HepG2 (cell line): ENCODE data around the gene PTPRF. TPM values are rescaled to one million over a fixed set of nuclear protein-coding genes. Genes with fewer than 3 reads are reported as not detected.

Experiments used
- ATAC-seq: fragments of 200-7000 bp; cut with Tn5 transposase; 3 replicates; pipeline ENCODE4 v1.9.1; 2020; ENCODE audit warnings: mild to moderate bottlenecking, moderate library complexity
- BruUV-seq: library from RNA; stranded (reverse); fragments of 400-500 nt; replicated peaks from 2 replicates; lab custom pipeline; 2021; lab: Mats Ljungman, UMichigan
- CTCF ChIA-PET: fragments of 300-600 bp; formaldehyde crosslinking; extraction: SDS; loops from one replicate; lab custom pipeline; 2021; ENCODE audit warnings: low total read pairs, inconsistent platforms, low intra/inter-chr PET ratio; lab: Yijun Ruan, JAX
- POLR2A ChIA-PET: fragments of 350-600 bp; sonication (Branson Sonifier 250); formaldehyde crosslinking; loops from one replicate; lab custom pipeline; 2020; ENCODE audit warnings: antibody characterized with exemption, inconsistent platforms; lab: Yijun Ruan, JAX
- DNase-seq: peaks from one replicate; pipeline ENCODE4 v3.0.0-alpha.2; 2015; ENCODE audit warnings: low spot score
- FAIRE-seq: peaks from 3 replicates; lab custom pipeline; 2011; peaks lifted over from hg19 to GRCh38; lab: Jason Lieb, UNC
- H2AFZ ChIP-seq: one replicate; pipeline ENCODE4 v1.6.1; 2011; ENCODE audit warnings: low read length, inconsistent platforms
- H3K27ac ChIP-seq: fragments of 300-600 bp; 3 replicates; pipeline ENCODE4 v1.8.0; 2011; ENCODE audit warnings: mixed run types, mild to moderate bottlenecking, mixed read lengths, low read length, inconsistent platforms; ENCODE audit not compliant: insufficient read depth; ENCODE audit errors: extremely low read length
- H3K27me3 ChIP-seq, 2 experiments: fragments of 200-600 bp in 1 of 2; 2 replicates in 1 of 2; 3 replicates in 1 of 2; pipeline versions ENCODE4 v1.6.0 to v1.8.0; 2011; ENCODE audit warnings: low read length in 2 of 2, mild to moderate bottlenecking in 2 of 2, moderate library complexity in 2 of 2, inconsistent platforms in 1 of 2; ENCODE audit not compliant: insufficient read depth in 2 of 2, control insufficient read depth in 1 of 2
- H3K36me3 ChIP-seq, 2 experiments: fragments of 200-600 bp in 1 of 2; replicated peaks in 1 of 2; 2 replicates in 1 of 2; 3 replicates in 1 of 2; pipeline versions ENCODE4 v1.5.1 to v1.8.0; 2011; ENCODE audit warnings: low read length in 2 of 2, inconsistent platforms in 1 of 2; ENCODE audit not compliant: insufficient read depth in 2 of 2, control insufficient read depth in 1 of 2
- H3K4me1 ChIP-seq: 2 replicates; pipeline ENCODE4 v1.5.1; 2012; ENCODE audit warnings: low read length, inconsistent platforms; ENCODE audit not compliant: insufficient read depth
- H3K4me2 ChIP-seq: 2 replicates; pipeline ENCODE4 v1.6.0; 2011; ENCODE audit warnings: low read depth, low read length, inconsistent platforms
- H3K4me3 ChIP-seq, 3 experiments: fragments of 200-600 bp in 1 of 3; sonication (generic), shearing (Covaris generic) in 1 of 3; replicated peaks in 1 of 3; 2 replicates each; pipeline ENCODE4 v1.5.1; 2011 to 2016; ENCODE audit warnings: low read length in 3 of 3, inconsistent platforms in 2 of 3, low read depth in 2 of 3, mild to moderate bottlenecking in 2 of 3, control low read depth in 1 of 3, mixed read lengths in 1 of 3; ENCODE audit not compliant: insufficient read depth in 1 of 3
- H3K79me2 ChIP-seq: one replicate; pipeline ENCODE4 v1.6.1; 2011; ENCODE audit warnings: low read length, inconsistent platforms; ENCODE audit not compliant: insufficient read depth
- H3K9ac ChIP-seq: 2 replicates; pipeline ENCODE4 v1.6.0; 2011; ENCODE audit warnings: mild to moderate bottlenecking, low read depth, low read length, inconsistent platforms; ENCODE audit not compliant: insufficient read depth
- H3K9me3 ChIP-seq: 2 replicates; pipeline ENCODE4 v1.5.1; 2012; ENCODE audit warnings: mild to moderate bottlenecking, low read length
- H4K20me1 ChIP-seq: 2 replicates; pipeline ENCODE4 v1.6.0; 2011; ENCODE audit warnings: inconsistent platforms, mild to moderate bottlenecking, low read length, moderate library complexity; ENCODE audit not compliant: insufficient read depth
- FOXM1 ChIP-seq: sonication (generic); formaldehyde crosslinking; IDR thresholded peaks from 2 replicates; pipeline ENCODE4 v1.5.0; 2020; ENCODE audit warnings: missing genetic modification reagents
- KLF13 ChIP-seq: sonication (generic); formaldehyde crosslinking; IDR thresholded peaks from 2 replicates; pipeline ENCODE4 v1.4.0; 2020; ENCODE audit warnings: mild to moderate bottlenecking, missing genetic modification reagents
- MEIS2 ChIP-seq: sonication (generic); formaldehyde crosslinking; IDR thresholded peaks from 2 replicates; pipeline ENCODE4 v1.9.0; 2021; ENCODE audit warnings: mild to moderate bottlenecking, missing genetic modification reagents
- MTA3 ChIP-seq: sonication (generic); formaldehyde crosslinking; IDR thresholded peaks from 2 replicates; pipeline ENCODE4 v1.4.0; 2020; ENCODE audit warnings: missing genetic modification reagents
- SAFB2 ChIP-seq: sonication (generic); formaldehyde crosslinking; IDR thresholded peaks from 2 replicates; pipeline ENCODE4 v1.5.1; 2020; ENCODE audit warnings: missing genetic modification reagents, low read depth, mild to moderate bottlenecking, borderline replicate concordance
- SMAD9 ChIP-seq: sonication (generic); formaldehyde crosslinking; IDR thresholded peaks from 2 replicates; pipeline ENCODE4 v1.5.1; 2020; ENCODE audit warnings: mild to moderate bottlenecking, missing genetic modification reagents
- SP140L ChIP-seq: sonication (generic); formaldehyde crosslinking; IDR thresholded peaks from 2 replicates; pipeline ENCODE4 v1.4.0; 2020; ENCODE audit warnings: missing genetic modification reagents, borderline replicate concordance
- TAF1 ChIP-seq: sonication (generic); formaldehyde crosslinking; IDR thresholded peaks from 2 replicates; pipeline ENCODE4 v1.4.0; 2020; ENCODE audit warnings: missing genetic modification reagents
- TCF7L2 ChIP-seq: IDR thresholded peaks from 2 replicates; pipeline ENCODE4 v1.6.1; 2011; ENCODE audit warnings: mild to moderate bottlenecking, low read depth, low read length, moderate library complexity
- ZBTB20 ChIP-seq: sonication (generic); formaldehyde crosslinking; IDR thresholded peaks from 2 replicates; pipeline ENCODE4 v1.8.1; 2023; ENCODE audit warnings: missing genetic modification reagents, low read depth, mild to moderate bottlenecking, borderline replicate concordance
- ZNF207 ChIP-seq: fragments of 450-650 bp; IDR thresholded peaks from 2 replicates; pipeline ENCODE4 v1.6.1; 2016; ENCODE audit warnings: antibody characterized with exemption, borderline replicate concordance
- ZNF335 ChIP-seq: sonication (generic); formaldehyde crosslinking; IDR thresholded peaks from 2 replicates; pipeline ENCODE4 v1.4.0; 2020; ENCODE audit warnings: missing genetic modification reagents
- WGBS: methylation state at CpG from one replicate; pipeline ENCODE4 v1.1.6; 2017; ENCODE audit warnings: low lambda C conversion rate; 5-methylcytosine and 5-hydroxymethylcytosine counted together
- in situ Hi-C: cut with HindIII; loops from 2 replicates; pipeline ENCODE4 v1.10.0; 2017; ENCODE audit warnings: low pct_unique_long_range_greater_than_20kb; ENCODE audit not compliant: extremely low pct_ligation_motif_present
- intact Hi-C: fragments of 100-400 bp; cut with micrococcal nuclease; formaldehyde crosslinking; loops from one replicate; pipeline ENCODE4 v1.10.0; 2022; ENCODE audit not compliant: unreplicated experiment
- polyA plus RNA-seq, 8 experiments: library from polyadenylated mRNA; depleted of rRNA in 3 of 8; stranded (reverse) in 7 of 8; unstranded in 1 of 8; fragments of >200 nt; fragmentation: Illumina TruSeq in 4 of 8; extraction: Trizol in 4 of 8; gene quantifications; 2 replicates each; pipeline versions ENCODE4 v1.2.1 to v1.2.3, GENCODE V29; 2011 to 2016; ENCODE audit warnings: low read depth in 4 of 8, missing spikeins in 1 of 8, mixed read lengths in 1 of 8; ENCODE audit not compliant: insufficient read depth in 1 of 8
- total RNA-seq, 5 experiments: library from RNA; depleted of rRNA; stranded (reverse); fragments of >200 nt; fragmentation: Illumina TruSeq; extraction: Trizol; gene quantifications; 2 replicates each; pipeline ENCODE4 v1.2.3, GENCODE V29; 2016; ENCODE audit warnings: low read depth in 1 of 5
- TF ChIP-seq, protein P1 (sequence below), 2 experiments: sonication (generic) in 1 of 2; formaldehyde crosslinking in 1 of 2; IDR thresholded peaks; 2 replicates each; pipeline versions ENCODE4 v1.5.1 to v1.6.1; 2011 to 2020; ENCODE audit warnings: borderline replicate concordance in 1 of 2, low read depth in 1 of 2, low read length in 1 of 2, mild to moderate bottlenecking in 1 of 2, missing genetic modification reagents in 1 of 2, moderate library complexity in 1 of 2
- TF ChIP-seq, protein P2 (sequence below): sonication (generic); formaldehyde crosslinking; IDR thresholded peaks from 2 replicates; pipeline ENCODE4 v1.5.0; 2020; ENCODE audit warnings: missing genetic modification reagents, mild to moderate bottlenecking, borderline replicate concordance
- TF ChIP-seq, protein P3 (sequence below): sonication (generic); formaldehyde crosslinking; IDR thresholded peaks from 2 replicates; pipeline ENCODE4 v1.4.0; 2020; ENCODE audit warnings: missing genetic modification reagents; ENCODE audit errors: not compliant biosample characterization
- TF ChIP-seq, protein P4 (sequence below): sonication (generic); formaldehyde crosslinking; IDR thresholded peaks from 2 replicates; pipeline ENCODE4 v1.9.0; 2021; ENCODE audit warnings: missing genetic modification reagents, borderline replicate concordance

Gene PTPRF
- total and polyA plus RNA-seq, 2 of the 13 experiments (the other 11 are each of a cell fraction or from before 2014, with no cell fraction given), result 55.9 to 167 TPM

DNA sequence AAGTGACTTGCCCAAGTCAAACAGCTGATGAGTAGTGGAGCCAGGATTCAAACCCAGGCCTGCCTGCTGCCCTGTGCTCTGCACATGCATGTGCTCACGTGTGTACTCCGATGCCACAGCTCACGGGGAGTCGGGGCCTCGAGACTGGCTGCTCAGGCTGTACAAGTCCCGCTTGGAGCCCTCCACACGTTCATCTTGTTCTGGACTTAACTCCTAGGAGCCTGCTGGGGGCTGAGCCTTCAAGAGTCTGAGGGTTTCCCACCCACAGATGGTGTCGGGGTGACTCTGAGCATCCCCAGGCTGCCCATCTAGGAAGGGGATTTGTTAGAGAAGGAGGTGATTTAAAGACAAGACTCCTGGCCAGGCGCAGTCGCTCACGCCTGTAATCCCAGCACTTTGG is 83.5 kb downstream of the PTPRF start (continued):
- TF ChIP-seq, protein P1, sequence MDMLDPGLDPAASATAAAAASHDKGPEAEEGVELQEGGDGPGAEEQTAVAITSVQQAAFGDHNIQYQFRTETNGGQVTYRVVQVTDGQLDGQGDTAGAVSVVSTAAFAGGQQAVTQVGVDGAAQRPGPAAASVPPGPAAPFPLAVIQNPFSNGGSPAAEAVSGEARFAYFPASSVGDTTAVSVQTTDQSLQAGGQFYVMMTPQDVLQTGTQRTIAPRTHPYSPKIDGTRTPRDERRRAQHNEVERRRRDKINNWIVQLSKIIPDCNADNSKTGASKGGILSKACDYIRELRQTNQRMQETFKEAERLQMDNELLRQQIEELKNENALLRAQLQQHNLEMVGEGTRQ (IDR thresholded peaks at IDR 0.05; ENCODE audit: low read depth, low read length), result no peak
- TF ChIP-seq, protein P1 (CRISPR knock-in tag; IDR thresholded peaks at IDR 0.05; ENCODE audit: borderline replicate concordance), result no peak
- no peak for TF ChIP-seq ZBTB20 (CRISPR knock-in tag)
- no peak for TF ChIP-seq SAFB2
- TF ChIP-seq FOXM1 (CRISPR knock-in tag), result no peak
- TF ChIP-seq, protein P2, sequence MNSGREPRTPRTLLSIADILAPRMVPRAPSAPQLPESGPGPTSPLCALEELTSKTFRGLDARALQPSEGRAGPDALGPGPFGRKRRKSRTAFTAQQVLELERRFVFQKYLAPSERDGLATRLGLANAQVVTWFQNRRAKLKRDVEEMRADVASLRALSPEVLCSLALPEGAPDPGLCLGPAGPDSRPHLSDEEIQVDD (CRISPR knock-in tag), result no peak
- TF ChIP-seq SMAD9, result no peak
- no peak for TF ChIP-seq ZNF335
- TF ChIP-seq ZNF207, result no peak

DNA sequence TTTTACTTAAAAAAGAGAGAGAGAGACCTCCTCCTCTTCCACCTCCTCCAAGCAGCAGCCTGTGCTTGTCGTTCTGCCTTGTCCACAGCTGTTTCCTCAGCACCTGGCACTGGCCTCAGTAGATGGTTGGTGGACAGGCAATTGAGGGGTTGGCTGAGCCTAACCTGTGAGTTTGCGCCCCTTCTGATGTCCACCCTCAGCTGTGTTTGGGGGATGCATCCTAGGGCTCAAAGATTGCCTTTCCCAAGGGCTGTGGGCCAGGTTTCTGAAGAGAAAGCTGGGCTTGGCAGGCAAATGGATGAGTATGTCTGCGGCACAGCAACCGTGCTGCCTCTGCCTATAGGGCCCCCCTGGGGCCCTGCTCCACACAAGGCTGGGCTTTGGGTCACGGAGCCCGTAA is 84.2 kb downstream of the PTPRF start:
- no peaks in the 10 kb centered on the region for H3K9me3 ChIP-seq
- H4K20me1 ChIP-seq, result no peaks in the 10 kb centered on the region
- FAIRE-seq (no peak), DNase-seq (no peak), ATAC-seq (no peak)
- H3K4me3 ChIP-seq, result no peak overlapping the region
- no peak overlapping the region for H3K9ac ChIP-seq
- WGBS, result 98% methylated on average over 5 of the region's 6 CpGs
- no peaks in the 10 kb centered on the region for H3K27me3 ChIP-seq
- no peak overlapping the region for H3K4me2 ChIP-seq
- H3K36me3 ChIP-seq, result peaks cover 46 to 68% of the 10 kb centered on the region in 2 experiments
- H3K79me2 ChIP-seq, result no peaks in the 10 kb centered on the region
- ChIA-PET POLR2A (no interaction called here), CTCF (no interaction called here)
- H3K4me1 ChIP-seq, result no peaks in the 10 kb centered on the region
- H2AFZ ChIP-seq, result no peak overlapping the region
- no TSS peak for BruUV-seq
- intact Hi-C loops, result no loop called here
- TF ChIP-seq SP140L (no peak), KLF13 (CRISPR knock-in tag) (no peak), MTA3 (CRISPR knock-in tag) (no peak), TAF1 (CRISPR knock-in tag) (no peak), TCF7L2 (no peak), MEIS2 (CRISPR knock-in tag) (no peak)
- TF ChIP-seq, protein P3, sequence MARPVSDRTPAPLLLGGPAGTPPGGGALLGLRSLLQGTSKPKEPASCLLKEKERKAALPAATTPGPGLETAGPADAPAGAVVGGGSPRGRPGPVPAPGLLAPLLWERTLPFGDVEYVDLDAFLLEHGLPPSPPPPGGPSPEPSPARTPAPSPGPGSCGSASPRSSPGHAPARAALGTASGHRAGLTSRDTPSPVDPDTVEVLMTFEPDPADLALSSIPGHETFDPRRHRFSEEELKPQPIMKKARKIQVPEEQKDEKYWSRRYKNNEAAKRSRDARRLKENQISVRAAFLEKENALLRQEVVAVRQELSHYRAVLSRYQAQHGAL (CRISPR knock-in tag), result no peak
- TF ChIP-seq, protein P4, sequence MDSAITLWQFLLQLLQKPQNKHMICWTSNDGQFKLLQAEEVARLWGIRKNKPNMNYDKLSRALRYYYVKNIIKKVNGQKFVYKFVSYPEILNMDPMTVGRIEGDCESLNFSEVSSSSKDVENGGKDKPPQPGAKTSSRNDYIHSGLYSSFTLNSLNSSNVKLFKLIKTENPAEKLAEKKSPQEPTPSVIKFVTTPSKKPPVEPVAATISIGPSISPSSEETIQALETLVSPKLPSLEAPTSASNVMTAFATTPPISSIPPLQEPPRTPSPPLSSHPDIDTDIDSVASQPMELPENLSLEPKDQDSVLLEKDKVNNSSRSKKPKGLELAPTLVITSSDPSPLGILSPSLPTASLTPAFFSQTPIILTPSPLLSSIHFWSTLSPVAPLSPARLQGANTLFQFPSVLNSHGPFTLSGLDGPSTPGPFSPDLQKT, result no peak
- no peak overlapping the region for H3K27ac ChIP-seq
- in situ Hi-C loops, result no loop called here
